ENCODE measurements around the gene NAALADL2.

GRCh38 chr3:175311946-175312345 is 452.8 kb downstream of the NAALADL2 start:
- TF ChIP-seq CTCF (IDR thresholded peaks at IDR 0.05) (no peak), POLR2A (IDR thresholded peaks at IDR 0.05; ENCODE audit: low read length) (no peak), EP300 (IDR thresholded peaks at IDR 0.05) (no peak), GATA3 (IDR thresholded peaks at IDR 0.05; ENCODE audit: borderline replicate concordance) (no peak), BHLHE40 (IDR thresholded peaks at IDR 0.05; ENCODE audit: low read depth, low read length) (no peak), FOXS1 (CRISPR knock-in tag; IDR thresholded peaks at IDR 0.05) (no peak), USF2 (IDR thresholded peaks at IDR 0.05) (no peak), KDM5A (IDR thresholded peaks at IDR 0.05) (no peak), MAFK (IDR thresholded peaks at IDR 0.05; ENCODE audit: partially characterized antibody) (no peak), RAD21 (conservative IDR thresholded peaks at IDR 0.05 in 1 of 2, IDR thresholded peaks at IDR 0.05 in 1 of 2) (no peak), MAX (IDR thresholded peaks at IDR 0.05) (no peak), EHF (CRISPR knock-in tag; IDR thresholded peaks at IDR 0.05) (no peak), CHD2 (IDR thresholded peaks at IDR 0.05; ENCODE audit: low read length, partially characterized antibody) (no peak)

Data from A549 (cell line).